NCI-H748 (cell line): Measurements from ENCODE around the gene NDC80.
A peak's percentile ranks its signal among the peaks of the same experiment; 100 is the strongest.
"Not testable (repeated sequence)": the region's sequence is repeated elsewhere in the genome, so short reads cannot be mapped to it uniquely, and the experiment has no call there.

Source experiments
- DNase-seq: peaks from one replicate; lab custom pipeline; 2025; ENCODE audit not compliant: unreplicated experiment; lab: John Stamatoyannopoulos, UW

NDC80 gene

GRCh38 chr18:2618009-2618408 lies 46.7 kb downstream of the NDC80 start:
- DNase-seq, result no peak

- no peak for DNase-seq
Observed at GRCh38 chr18:2625217-2625616, 53.9 kb downstream of the NDC80 start.

GRCh38 chr18:2627821-2628276 lies 56.5 kb downstream of the NDC80 start:
- DNase-seq, result no peak

GRCh38 chr18:2629003-2629402 lies 57.6 kb downstream of the NDC80 start:
- no peak for DNase-seq

GRCh38 chr18:2635586-2635985 lies 64.2 kb downstream of the NDC80 start:
- no peak for DNase-seq

- no peak for DNase-seq
Observed at GRCh38 chr18:2636126-2636631, 64.8 kb downstream of the NDC80 start.

GRCh38 chr18:2641638-2642037 lies 70.3 kb downstream of the NDC80 start:
- peak; percentile 40 for DNase-seq

- no peak for DNase-seq
Observed at GRCh38 chr18:2642771-2643170, 71.4 kb downstream of the NDC80 start.

GRCh38 chr18:2644535-2644934 lies 73.2 kb downstream of the NDC80 start:
- no peak for DNase-seq

GRCh38 chr18:2651981-2652380 lies 80.6 kb downstream of the NDC80 start:
- DNase-seq, result no peak

- peak; percentile 40 for DNase-seq
Observed at GRCh38 chr18:2653467-2653866, 82.1 kb downstream of the NDC80 start.

GRCh38 chr18:2654169-2654927 lies 83.0 kb downstream of the NDC80 start:
- no peak for DNase-seq

GRCh38 chr18:2654928-2655177 lies 83.5 kb downstream of the NDC80 start:
- no peak for DNase-seq

- DNase-seq, result peak; percentile 89
Observed at GRCh38 chr18:2655178-2655953, 84.0 kb downstream of the NDC80 start, which contains the start of gene SMCHD1. SMCHD1 (plus strand) TSS chr18:2655726; CDS start chr18:2656076, 350 bp downstream.

- peak; percentile 81 for DNase-seq
Observed at GRCh38 chr18:2655954-2656236, 84.5 kb downstream of the NDC80 start.

- DNase-seq, result peak; percentile 73
Observed at GRCh38 chr18:2656237-2656980, 85.1 kb downstream of the NDC80 start.

GRCh38 chr18:2656981-2657512 lies 85.7 kb downstream of the NDC80 start:
- DNase-seq, result no peak

- no peak for DNase-seq
Observed at GRCh38 chr18:2657788-2658458, 86.6 kb downstream of the NDC80 start.

- not testable (repeated sequence) for DNase-seq
Observed at GRCh38 chr18:2660849-2661248, 89.5 kb downstream of the NDC80 start.

- not testable (repeated sequence) for DNase-seq
Observed at GRCh38 chr18:2662288-2662687, 90.9 kb downstream of the NDC80 start.

GRCh38 chr18:2662990-2663389 lies 91.6 kb downstream of the NDC80 start:
- no peak for DNase-seq
